ENCODE results near the gene OVCH2.
A peak's percentile ranks its signal among the peaks of the same experiment; 100 is the strongest.
"Not testable (repeated sequence)": the region's sequence is repeated elsewhere in the genome, so short reads cannot be mapped to it uniquely, and the experiment has no call there.

The OVCH2 gene, protein sequence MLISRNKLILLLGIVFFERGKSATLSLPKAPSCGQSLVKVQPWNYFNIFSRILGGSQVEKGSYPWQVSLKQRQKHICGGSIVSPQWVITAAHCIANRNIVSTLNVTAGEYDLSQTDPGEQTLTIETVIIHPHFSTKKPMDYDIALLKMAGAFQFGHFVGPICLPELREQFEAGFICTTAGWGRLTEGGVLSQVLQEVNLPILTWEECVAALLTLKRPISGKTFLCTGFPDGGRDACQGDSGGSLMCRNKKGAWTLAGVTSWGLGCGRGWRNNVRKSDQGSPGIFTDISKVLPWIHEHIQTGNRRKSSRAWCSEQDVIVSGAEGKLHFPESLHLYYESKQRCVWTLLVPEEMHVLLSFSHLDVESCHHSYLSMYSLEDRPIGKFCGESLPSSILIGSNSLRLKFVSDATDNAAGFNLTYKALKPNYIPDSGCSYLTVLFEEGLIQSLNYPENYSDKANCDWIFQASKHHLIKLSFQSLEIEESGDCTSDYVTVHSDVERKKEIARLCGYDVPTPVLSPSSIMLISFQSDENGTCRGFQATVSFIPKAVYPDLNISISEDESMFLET

DNA sequence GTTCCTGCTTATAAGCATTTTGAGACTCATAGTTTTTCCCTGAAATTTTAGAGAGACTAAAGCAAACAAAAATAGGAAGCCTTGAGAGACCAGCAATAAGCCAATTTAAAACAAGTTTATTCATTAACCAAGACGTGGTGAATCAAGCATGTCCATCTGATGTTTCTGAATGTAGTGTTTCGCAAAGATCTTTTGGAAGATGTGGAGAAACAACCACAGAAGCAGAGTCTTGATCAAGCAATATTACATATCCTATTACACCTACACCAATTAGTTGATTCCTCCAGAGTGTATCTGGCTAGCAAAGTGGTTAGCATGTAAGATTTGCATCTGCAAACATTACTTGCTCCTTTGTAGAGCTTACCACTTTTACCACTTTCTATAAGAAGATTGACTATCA, at the start of gene OVCH2:
TSS of gene OVCH2 (minus strand) at position 101 of the 400 bp plus-strand sequence. CDS start at position 18, 83 bp downstream.
- DNase-seq = peak; percentile 3

DNA sequence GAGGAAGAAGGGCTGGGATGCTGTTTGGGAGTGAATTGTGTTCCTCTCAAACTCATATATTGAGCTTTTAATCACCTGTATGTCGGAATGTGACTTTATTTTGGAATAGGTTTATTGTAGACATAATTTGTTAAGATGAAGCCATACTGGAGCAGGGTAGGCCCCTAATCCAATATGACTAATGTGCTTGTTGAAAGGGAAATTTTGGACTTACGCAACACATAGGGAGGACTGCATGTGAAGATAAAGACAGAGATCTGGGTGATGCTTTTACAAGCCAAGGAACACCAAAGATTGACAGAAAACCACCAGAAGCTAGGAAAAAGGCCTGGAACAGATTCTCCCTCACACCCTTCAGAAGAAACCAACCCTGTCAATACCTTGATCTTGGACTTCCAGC, 43.2 kb upstream of the OVCH2 start:
- no peak for DNase-seq

DNA sequence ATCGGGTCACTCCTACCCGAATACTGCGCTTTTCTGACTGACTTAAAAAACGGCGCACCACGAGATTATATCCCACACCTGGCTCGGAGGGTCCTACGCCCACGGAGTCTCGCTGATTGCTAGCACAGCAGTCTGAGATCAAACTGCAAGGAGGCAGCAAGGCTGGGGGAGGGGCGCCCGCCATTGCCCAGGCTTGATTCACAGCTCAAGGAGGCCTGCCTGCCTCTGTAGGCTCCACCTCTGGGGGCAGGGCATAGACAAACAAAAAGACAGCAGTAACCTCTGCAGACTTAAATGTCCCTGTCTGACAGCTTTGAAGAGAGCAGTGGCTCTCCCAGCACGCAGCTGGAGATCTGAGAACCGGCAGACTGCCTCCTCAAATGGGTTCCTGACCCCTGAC, 28.5 kb upstream of the OVCH2 start:
- DNase-seq = not testable (repeated sequence)

DNA sequence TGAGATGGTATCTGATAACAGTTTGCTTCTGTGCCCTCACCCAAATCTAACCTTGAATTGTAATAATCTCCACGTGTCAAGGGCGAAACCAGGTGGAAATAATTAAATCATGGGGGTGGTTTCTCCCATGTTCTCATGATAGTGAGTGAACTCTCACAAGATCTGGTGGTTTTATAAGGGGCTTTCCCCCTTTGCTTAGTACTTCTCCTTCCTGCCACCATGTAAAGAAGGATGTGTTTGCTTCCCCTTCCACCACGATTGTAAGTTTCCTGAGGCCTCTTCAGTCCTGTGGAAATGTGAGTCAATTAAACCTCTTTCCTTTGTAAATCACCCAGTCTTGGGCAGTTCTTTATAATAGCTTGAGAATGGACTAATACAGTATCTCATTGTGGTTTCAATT, 8.5 kb upstream of the OVCH2 start:
- DNase-seq = no peak

DNA sequence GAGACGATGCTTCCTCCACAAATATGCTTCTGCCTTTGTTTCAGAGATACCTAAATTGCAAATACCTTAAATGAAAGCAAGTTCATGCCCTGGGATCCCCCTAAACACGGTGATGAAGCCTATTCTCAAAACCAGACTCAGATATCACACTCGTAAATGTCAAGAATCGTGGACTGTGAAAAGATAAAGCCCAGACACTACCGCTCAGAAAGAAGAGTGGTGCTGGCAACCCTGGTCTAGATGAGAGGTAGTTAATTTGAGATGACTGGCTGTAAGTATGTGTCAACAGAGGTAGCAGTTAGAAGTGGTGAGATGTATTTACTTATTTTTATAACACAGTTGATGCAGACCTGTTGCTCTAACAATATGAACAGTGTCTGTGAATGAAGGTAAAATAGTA, 2.5 kb downstream of the OVCH2 start:
- DNase-seq = no peak

DNA sequence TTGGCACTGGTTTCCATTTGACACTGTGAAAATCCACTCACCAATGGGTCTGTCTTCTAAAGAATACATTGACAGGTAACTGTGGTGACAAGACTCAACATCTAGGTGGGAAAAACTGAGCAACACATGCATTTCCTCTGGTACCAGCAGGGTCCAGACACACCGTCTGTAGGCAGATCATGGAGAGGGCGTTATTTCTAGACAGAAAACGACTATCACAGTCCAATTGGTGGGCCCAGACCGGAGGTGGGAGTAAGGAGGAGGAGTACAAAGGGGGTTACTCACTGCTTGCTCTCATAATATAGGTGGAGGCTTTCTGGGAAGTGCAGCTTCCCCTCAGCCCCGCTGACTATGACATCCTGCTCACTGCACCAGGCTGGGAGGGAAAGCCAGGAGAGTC, 9.9 kb downstream of the OVCH2 start:
- DNase-seq = no peak

DNA sequence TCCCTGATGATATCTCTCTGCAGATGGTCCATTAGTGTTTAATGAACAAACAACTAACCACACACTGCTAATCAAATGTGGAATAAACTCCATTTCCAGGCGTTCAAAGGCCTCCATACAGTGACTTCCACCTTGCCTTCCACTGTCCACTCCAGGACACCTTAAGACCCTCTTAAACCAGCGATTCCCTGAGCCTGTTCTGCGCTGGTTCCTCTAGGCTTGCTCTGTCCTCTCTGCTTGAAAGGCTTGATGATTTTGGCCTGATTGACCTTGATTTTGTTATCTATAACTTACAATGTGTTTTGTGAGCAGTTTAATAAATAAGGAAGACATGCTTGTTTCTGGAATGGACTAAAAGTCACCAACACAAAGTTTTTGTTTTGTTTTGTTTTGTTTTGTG, 12.0 kb downstream of the OVCH2 start:
- DNase-seq = no peak

DNA sequence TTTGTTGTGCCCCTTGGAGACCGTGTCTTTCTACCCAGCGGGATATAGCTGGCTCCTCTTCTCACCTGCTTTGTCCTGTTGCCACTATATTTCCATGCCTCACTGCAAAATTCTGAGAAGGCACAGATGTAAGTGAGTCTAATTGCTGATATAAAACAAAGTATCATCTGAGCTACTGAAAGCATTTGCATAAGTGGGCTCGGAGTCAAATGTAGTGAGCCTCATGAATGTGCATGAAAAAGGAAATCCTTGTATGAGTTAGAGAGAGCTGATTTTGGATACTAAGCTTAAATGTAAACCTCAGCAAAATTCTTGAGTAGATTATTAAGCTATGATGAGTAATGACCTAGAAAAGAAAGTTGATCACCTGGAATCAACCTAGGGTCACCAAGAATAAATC, 13.9 kb downstream of the OVCH2 start:
- peak; percentile 22 for DNase-seq

DNA sequence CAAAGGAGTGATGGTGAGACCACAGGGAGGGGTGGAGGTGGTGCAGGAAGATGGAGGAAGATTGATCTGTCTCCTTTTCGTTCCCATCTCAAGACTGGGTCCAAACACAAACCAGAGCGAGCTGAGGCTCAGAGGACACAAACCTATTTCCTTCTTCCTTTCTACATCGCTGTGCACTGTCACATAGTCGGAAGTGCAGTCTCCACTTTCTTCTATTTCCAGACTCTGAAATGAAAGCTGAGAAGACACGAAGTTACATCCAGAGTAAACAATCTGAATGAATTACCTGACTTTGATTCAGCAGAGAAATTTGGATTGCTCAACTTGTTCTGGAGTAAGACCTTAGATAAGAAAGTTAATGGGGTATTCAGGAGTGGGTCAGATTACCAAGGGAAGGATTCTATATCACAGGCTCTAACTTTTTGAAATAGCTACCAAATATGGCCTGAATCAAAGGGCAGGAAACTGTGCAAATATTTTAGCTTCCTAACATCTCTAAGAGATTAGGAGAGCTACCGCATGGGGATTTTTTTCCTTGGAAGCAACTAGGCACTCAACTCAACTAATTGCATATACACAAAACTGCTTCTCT, 14.4 kb downstream of the OVCH2 start:
- no peak for DNase-seq

DNA sequence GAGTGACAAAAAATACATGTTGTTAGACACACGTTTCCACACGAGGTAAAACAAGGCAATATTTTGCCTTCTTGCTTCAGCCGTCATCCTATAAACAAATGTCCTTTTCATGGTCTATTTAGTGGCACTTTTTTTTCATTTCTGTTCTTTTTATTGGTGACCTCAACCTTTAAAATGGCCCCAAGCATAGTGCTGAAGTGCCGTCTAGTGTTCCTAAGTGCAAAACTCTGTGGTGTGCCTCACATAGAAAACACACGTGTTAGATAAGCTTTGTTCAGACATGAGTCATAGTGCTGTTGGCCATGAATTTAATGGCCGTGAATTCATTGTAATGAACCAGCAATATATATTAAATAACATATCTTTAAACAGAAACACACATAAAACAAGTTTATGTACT, 15.6 kb downstream of the OVCH2 start:
- DNase-seq = no peak

DNA sequence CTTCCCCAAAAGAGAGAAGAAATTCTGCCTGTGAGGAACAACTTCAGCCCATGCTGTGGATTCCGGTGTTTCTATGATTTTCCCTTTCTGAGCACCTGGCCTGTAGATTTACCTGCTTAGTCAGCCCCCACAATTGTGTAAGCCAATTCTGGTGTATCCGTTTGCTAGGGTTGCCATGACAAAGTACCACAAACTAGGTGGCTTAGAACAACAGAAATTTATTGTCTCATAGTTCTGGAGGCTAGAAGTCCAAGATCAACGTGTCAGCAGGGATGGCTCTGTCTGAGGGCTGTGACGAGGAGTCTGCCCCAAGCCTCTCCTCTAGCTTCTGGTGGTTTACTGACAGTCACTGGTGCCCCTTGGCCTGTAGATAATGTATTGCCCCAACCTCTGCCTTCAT, 17.0 kb downstream of the OVCH2 start:
- DNase-seq = no peak

DNA sequence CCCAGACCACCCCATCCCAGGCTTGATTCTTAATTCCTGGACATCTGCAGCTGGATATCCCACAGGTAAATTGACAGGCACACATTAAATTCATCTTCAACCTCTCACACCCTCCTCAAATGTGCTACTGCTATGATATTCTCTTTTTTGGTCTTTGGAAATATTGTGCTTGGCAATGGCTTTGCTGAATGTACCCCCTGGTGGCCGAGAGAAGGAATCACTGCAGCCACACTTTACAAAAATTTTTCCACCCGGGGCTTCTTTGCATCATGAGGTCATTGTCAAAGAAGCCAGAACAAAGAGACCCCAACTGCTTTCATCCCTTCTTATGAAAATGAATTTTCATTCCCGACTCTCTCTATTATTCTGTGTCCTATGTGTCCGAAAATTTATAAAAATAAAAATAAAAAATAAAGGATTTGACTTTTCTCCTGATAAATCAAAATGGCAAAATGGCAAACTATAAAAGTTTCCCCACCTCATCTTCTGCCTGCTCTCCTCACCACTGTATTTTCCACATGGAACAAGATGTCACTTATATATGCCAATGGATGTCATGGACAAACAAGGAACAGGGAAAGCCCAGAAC, 17.9 kb downstream of the OVCH2 start:
- peak; percentile 16 for DNase-seq

DNA sequence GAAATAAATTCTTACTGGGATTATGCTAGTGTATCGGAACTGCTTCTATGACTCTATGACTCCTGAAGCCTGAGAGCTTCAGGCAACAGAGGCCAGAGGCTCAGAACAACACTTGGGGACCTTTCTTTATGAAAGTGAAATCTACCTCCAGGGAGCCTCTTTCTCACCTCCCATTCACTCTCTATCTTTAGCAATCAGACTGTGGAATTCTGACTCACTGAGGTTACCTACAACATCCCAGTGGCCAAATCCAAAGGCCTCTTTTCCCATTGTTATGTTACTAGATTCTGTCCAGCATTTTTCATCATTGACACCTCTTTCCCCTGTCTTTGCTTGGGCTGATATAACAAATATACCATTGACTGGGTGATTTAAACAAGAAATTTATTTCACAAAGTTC, 18.9 kb downstream of the OVCH2 start:
- no peak for DNase-seq

DNA sequence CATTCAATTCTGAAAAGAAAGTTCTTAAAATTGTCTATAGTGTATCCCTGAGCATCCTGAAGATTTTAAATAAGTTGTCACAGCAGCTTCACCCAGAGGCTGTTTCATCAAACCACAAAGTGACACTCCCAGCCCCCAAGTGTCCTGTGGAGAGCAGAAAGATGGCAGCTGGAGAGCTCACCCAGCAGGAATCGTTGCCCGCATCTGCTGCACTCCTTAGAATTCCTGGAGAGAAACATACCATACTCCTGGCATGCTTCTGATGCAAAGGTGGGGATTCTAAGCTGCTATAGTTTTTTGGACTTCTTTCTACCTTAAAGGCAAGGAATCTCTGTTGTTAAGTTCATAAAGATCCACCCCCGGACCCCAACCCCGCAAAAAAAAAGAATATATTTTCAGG, 19.5 kb downstream of the OVCH2 start:
- DNase-seq = no peak

DNA sequence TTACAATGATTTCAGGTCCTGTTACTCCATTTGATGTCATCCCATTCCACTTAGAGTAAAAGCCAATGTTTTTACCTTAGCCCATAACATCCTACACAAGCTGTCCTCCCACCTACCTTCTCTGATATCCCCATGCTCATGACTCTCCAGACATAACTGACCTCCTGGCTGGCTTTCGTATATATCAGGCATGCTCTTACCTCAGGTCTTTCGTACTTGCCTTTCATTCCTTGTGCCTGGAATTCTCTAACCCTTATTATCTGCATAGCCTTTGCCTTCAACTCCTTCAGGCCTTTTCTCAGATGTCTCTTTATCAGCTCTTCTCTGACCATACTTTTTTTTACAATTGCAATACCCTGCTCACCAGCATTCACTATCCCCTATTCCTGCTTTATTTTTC, 22.7 kb downstream of the OVCH2 start:
- no peak for DNase-seq

DNA sequence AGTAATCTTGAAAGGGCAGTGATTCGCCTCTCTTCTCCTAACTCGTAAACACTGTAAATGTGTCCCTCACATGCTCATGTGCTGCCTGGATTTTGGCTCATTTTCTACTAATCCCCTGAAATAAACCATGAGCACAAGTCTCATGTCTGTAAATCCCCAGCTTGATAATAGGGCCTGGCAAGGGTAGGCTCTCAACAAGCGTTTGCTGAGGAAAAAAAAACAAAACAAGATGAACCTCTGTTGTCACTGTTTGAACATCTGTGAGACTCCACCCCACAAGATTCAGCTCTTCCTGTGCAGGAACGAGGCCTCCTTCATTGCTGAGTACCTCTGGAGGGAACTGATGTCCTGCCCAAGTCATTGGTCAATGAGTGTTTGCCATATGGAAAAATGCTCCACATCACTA, 28.5 kb downstream of the OVCH2 start:
- DNase-seq = no peak

DNA sequence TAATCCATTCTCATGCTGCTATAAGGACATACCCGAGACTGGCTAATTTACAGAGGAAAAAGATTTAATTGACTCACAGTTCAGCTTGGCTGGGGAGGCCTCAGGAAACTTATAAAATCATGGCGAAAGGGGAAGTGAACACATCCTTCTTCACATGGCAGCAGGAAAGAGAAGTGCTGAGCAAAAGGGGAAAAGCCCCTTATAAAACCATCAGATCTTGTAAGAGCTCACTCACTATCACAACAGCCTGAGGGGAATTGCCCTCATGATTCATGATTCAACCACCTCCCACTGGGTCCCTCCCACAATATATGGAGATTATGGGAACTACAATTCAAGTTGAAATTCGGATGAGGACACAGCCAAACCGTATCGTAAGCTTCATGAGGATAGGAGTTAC, 29.2 kb downstream of the OVCH2 start:
- DNase-seq = no peak

DNA sequence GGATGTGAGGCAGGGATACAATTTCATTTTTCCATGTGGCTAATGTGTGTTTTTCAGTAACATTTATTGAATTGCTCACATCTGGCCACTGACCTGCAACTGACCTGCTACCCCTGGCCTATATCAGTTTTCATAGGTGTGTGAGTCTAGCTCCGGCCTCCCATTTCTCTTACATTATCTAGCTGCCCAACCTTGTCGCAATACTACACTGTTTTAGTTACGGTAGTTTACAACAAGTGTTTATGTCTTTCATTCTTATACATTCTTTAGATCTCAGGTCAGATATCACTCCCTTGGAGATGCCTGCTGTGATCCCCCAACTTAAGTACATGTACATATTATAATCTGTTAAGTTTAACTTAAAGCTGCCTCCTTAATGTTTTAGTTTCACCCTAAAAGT, 30.6 kb downstream of the OVCH2 start:
- no peak for DNase-seq

DNA sequence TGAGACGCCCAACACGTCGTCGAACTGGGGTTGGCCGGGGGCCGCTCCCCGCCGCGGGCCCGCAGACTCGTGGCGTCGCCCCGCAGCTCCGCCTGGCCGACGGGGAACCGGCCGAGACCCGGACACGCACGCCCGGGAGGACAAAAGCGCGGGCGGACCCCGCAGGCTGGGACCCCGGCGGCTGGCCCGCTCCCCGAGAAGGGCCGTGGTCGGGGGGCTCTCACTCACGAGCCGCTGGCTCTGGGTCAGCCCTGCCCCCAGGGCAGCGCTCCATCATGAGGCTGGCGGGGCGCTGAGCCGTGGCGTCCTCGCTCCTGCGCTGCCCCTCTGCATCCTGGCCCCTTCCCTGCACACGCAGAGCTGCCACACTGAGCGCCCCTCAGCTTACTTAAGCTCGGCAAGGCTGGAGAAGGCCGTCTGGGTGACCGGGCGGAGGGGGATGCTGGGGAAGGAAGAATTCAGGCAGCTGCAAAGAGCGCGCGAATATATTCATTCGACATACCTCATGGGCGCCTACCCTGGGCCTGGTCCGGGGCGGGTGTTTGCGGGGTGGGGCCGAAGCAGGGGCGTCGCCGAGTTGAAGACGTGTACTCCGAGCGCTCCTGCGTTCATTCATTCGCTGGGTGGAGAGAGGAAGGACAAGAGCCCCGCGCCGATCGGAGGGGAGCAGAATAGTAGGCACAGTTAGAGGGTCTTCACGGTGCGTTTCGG, 32.4 kb downstream of the OVCH2 start:
- DNase-seq = no peak

DNA sequence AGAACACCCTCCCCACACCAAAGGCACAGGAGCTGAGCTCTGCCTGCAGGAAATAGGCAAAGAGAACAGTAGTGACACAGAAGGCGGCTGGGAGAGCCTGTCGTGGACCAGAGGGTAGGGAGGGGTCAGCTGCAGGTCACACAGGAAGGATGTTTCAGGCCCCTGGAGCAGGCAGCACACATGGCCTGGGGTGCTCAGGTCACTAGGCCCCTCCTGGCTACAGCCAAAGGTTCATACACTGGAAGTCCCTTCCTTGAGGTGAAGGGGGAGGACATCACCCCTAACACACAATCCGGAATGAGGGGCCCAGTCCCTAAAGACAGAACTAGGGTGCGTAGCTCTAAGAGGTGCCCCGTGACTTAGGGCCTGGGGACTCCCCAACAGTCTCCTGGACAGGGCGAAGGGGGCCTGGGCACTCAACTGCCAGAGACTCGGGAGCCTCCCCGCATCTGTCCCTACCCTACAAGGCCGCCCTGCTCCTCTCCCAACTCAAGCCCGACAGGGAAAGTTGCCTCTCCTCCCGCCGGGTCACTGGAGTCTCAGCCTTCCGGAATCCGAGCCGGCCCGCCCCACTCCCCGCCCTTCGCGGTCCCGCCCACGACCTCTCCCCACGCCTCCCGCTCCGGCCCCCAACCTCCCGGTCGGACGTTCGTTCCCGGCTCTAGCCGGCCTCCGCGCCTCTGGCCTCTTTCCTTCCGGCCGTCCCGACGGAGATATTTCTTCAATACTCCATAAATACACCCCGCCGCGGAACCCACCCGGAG, 33.1 kb downstream of the OVCH2 start, which contains the start of gene CYB5R2:
TSS of gene CYB5R2 (minus strand) at position 541 of the 764 bp plus-strand sequence. CDS start 675 bp downstream, outside the sequence.
- DNase-seq = no peak

DNA sequence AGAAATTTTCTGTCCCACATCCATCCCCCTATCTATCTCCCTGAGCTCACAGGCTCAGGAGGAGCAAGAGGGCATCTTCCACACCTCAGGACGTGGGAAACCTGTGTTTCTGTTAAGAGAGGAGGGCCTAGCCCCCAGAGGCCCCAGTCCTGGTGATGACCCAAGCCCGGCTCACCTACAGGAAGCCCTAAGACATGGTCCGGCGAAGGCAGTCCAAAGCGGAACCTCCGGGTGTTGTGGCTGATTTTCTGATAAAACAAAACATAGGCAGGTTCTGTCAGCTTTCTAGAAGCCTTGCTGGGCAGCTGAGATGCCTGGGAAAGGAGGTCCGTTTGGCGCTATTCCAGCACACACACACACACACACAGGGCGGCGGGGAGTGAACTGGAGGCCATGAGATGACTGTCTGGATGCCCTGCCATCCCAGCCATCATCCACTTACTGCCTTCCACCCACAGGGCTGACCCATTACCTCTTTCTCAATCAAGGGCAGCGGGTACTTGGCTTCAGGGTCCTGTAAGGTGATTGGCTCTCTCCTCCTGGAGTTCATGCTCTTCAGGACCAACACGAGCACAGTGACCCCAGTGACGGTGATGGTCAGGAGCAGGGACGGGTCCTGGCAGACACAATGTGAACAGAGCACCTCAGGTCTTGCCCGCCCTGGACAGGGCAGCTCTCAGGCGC, 33.9 kb downstream of the OVCH2 start:
- DNase-seq = no peak
